ENCODE results near the gene GTF2A2. TPM values are rescaled to one million over a fixed set of nuclear protein-coding genes. Genes with fewer than 3 reads are reported as not detected.

Gene GTF2A2
- polyA plus RNA-seq (40.3 to 77.8 TPM (median 45.6 TPM) in 3 replicates), polyA minus RNA-seq (2.4 to 9.7 TPM (median 9.4 TPM) in 3 replicates)
- 35.6 TPM for polyA plus RNA-seq (2011; ENCODE audit: low read depth)
- 31.3 and 66.6 TPM in 2 replicates for polyA plus RNA-seq (2011; cell fraction: cytosol; rRNA removed)
- 13.0 and 18.2 TPM in 2 replicates for polyA plus RNA-seq (2011; cell fraction: nucleus; rRNA removed)
- 49.2 and 70.1 TPM in 2 replicates for polyA plus RNA-seq (2012; ENCODE audit: low replicate concordance)
- polyA minus RNA-seq (2011; cell fraction: cytosol; rRNA and poly(A)+ RNA removed) = 23.4 TPM
- polyA minus RNA-seq (2011; cell fraction: nucleus; rRNA and poly(A)+ RNA removed) = 2.1 and 4.7 TPM in 2 replicates

GRCh38 chr15:59656897-59657634 is at the start of gene GTF2A2:
TSS of gene GTF2A2 (minus strand) at chr15:59657515. CDS start at chr15:59652277, 5,238 bp downstream.
- Histone ChIP-seq H3K79me2 (ENCODE audit: control insufficient read depth, insufficient read depth, low read length) (peaks cover 49% of the 10 kb centered on the region), H3K4me1 (ENCODE audit: control insufficient read depth, extremely low read depth, insufficient read depth, low read length) (peaks cover 9% of the 10 kb centered on the region), H3K27me3 (ENCODE audit: control insufficient read depth, extremely low read depth, insufficient read depth, low read length) (no peaks in the 10 kb centered on the region), H3K4me2 (ENCODE audit: control insufficient read depth, extremely low read depth, insufficient read depth, low read depth, low read length) (peak within 1 kb of the TSS; percentile 80), H3K9me1 (ENCODE audit: control insufficient read depth, extremely low read depth, insufficient read depth, low read length) (no peaks in the 10 kb centered on the region), H3K4me3 (ENCODE audit: control insufficient read depth in 2 of 3, extremely low read depth in 1 of 3, insufficient read depth in 2 of 3, low read depth in 1 of 3, low read length in 3 of 3) (peak within 1 kb of the TSS; percentile 84 to 97 (median 89)), H3K9me3 (ENCODE audit: control insufficient read depth, low read depth, low read length) (no peaks in the 10 kb centered on the region), H3K27ac (ENCODE audit: control insufficient read depth, insufficient read depth, low read length) (peak within 1 kb of the TSS; percentile 78), H3K36me3 (ENCODE audit: control insufficient read depth in 2 of 2, extremely low read depth in 1 of 2, insufficient read depth in 2 of 2, low read length in 2 of 2) (peaks cover 0 to 3% of the 10 kb centered on the region in 2 experiments), H4K20me1 (ENCODE audit: control insufficient read depth, extremely low read depth, insufficient read depth, low read length) (no peaks in the 10 kb centered on the region), H3K9ac (ENCODE audit: control insufficient read depth, extremely low read depth, insufficient read depth, low read length) (peak within 1 kb of the TSS; percentile 82), H2AFZ (ENCODE audit: control insufficient read depth, low read length) (peak within 1 kb of the TSS; percentile 74)
- dilution Hi-C loops (cut with MboI; ENCODE audit: extremely low pct_ligation_motif_present, low sequenced_read_pairs) = no loop called here
- TF ChIP-seq, protein P1, sequence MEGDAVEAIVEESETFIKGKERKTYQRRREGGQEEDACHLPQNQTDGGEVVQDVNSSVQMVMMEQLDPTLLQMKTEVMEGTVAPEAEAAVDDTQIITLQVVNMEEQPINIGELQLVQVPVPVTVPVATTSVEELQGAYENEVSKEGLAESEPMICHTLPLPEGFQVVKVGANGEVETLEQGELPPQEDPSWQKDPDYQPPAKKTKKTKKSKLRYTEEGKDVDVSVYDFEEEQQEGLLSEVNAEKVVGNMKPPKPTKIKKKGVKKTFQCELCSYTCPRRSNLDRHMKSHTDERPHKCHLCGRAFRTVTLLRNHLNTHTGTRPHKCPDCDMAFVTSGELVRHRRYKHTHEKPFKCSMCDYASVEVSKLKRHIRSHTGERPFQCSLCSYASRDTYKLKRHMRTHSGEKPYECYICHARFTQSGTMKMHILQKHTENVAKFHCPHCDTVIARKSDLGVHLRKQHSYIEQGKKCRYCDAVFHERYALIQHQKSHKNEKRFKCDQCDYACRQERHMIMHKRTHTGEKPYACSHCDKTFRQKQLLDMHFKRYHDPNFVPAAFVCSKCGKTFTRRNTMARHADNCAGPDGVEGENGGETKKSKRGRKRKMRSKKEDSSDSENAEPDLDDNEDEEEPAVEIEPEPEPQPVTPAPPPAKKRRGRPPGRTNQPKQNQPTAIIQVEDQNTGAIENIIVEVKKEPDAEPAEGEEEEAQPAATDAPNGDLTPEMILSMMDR (optimal IDR thresholded peaks at IDR 0.05 in 1 of 3, IDR thresholded peaks at IDR 0.05 in 1 of 3, conservative IDR thresholded peaks at IDR 0.05 in 1 of 3; ENCODE audit: extremely low read depth in 1 of 3, insufficient read depth in 2 of 3, low read length in 3 of 3) = no peak
- no peak for TF ChIP-seq EZH2 (IDR thresholded peaks at IDR 0.05; ENCODE audit: low read length)
- peak; percentile 64 for DNase-seq (ENCODE audit: low read depth, low spot score)
- no peak for FAIRE-seq

DNA sequence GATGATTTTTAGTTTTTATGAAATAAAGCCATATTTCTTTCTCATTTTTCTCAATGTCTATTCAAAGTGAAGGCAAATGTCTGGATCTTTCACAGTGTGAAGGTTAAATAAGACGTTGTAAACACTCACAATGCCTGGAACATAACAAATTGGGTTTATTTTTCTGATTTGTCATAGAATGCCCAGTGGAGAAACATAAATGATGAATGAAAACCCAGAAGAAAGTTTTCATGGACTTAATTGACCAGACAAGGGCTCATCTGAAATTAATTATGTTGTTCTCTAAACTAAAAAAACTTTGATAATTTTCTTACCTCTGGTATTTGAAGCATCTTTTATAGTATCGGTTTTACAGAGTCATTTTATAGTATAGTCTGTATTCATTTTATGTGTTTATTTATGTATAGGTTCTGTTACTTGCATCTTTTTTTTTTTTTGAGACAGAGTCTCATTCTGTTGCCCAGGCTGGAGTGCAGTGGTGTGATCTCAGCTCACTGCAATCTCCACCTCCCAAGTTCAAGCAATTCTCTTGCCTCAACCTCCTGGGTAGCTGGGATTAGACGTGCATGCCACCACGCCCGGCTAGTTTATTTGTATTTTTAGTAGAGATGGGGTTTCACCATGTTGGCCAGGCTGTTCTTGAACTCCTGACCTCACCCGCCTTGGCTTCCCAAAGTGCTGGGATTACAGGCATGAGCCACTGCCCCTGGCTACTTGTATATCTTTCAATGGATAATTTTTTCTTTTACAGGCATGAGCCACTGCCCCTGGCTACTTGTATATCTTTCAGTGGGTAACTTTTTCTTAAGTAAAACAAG is 46.9 kb upstream of the GTF2A2 start:
- H3K9ac ChIP-seq (ENCODE audit: control insufficient read depth, extremely low read depth, insufficient read depth, low read length) = no peak overlapping the region
- no peak for TF ChIP-seq EZH2 (IDR thresholded peaks at IDR 0.05; ENCODE audit: low read length)
- TF ChIP-seq, protein P1 (optimal IDR thresholded peaks at IDR 0.05 in 1 of 3, IDR thresholded peaks at IDR 0.05 in 1 of 3, conservative IDR thresholded peaks at IDR 0.05 in 1 of 3; ENCODE audit: extremely low read depth in 1 of 3, insufficient read depth in 2 of 3, low read length in 3 of 3) = no peak
- H3K36me3 ChIP-seq (ENCODE audit: control insufficient read depth in 2 of 2, extremely low read depth in 1 of 2, insufficient read depth in 2 of 2, low read length in 2 of 2) = no peaks in the 10 kb centered on the region
- H3K9me3 ChIP-seq (ENCODE audit: control insufficient read depth, low read depth, low read length) = no peaks in the 10 kb centered on the region
- H3K9me1 ChIP-seq (ENCODE audit: control insufficient read depth, extremely low read depth, insufficient read depth, low read length) = no peaks in the 10 kb centered on the region
- H2AFZ ChIP-seq (ENCODE audit: control insufficient read depth, low read length) = no peak overlapping the region
- peaks cover 31% of the 10 kb centered on the region for H3K4me1 ChIP-seq (ENCODE audit: control insufficient read depth, extremely low read depth, insufficient read depth, low read length)
- FAIRE-seq = no peak
- dilution Hi-C loops (cut with MboI; ENCODE audit: extremely low pct_ligation_motif_present, low sequenced_read_pairs) = no loop called here
- H3K4me2 ChIP-seq (ENCODE audit: control insufficient read depth, extremely low read depth, insufficient read depth, low read depth, low read length) = no peak overlapping the region
- no peak overlapping the region for H3K4me3 ChIP-seq (ENCODE audit: control insufficient read depth in 2 of 3, extremely low read depth in 1 of 3, insufficient read depth in 2 of 3, low read depth in 1 of 3, low read length in 3 of 3)
- H3K27ac ChIP-seq (ENCODE audit: control insufficient read depth, insufficient read depth, low read length) = no peak overlapping the region
- no peaks in the 10 kb centered on the region for H3K79me2 ChIP-seq (ENCODE audit: control insufficient read depth, insufficient read depth, low read length)
- DNase-seq (ENCODE audit: low read depth, low spot score) = no peak
- H3K27me3 ChIP-seq (ENCODE audit: control insufficient read depth, extremely low read depth, insufficient read depth, low read length) = no peaks in the 10 kb centered on the region
- no peaks in the 10 kb centered on the region for H4K20me1 ChIP-seq (ENCODE audit: control insufficient read depth, extremely low read depth, insufficient read depth, low read length)

Data from keratinocyte (primary cell).